Neural crest cell (in vitro differentiated cells): ENCODE results near the gene ZBTB12. TPM values are rescaled to one million over a fixed set of nuclear protein-coding genes. Genes with fewer than 3 reads are reported as not detected.

Experiments
- DNase-seq: peaks from one replicate; pipeline ENCODE4 v3.0.0; 2021; ENCODE audit warnings: low read depth, mixed read lengths, low spot score
- H3K27ac Mint-ChIP-seq: one replicate; pipeline ENCODE4 v1.8.0; 2021; ENCODE audit warnings: mild to moderate bottlenecking, mixed read lengths; ENCODE audit not compliant: unreplicated experiment
- H3K27me3 Mint-ChIP-seq: 2 replicates; pipeline ENCODE4 v1.8.0; 2021; ENCODE audit warnings: low read depth, mild to moderate bottlenecking, mixed read lengths
- H3K36me3 Mint-ChIP-seq: 2 replicates; pipeline ENCODE4 v1.8.0; 2021; ENCODE audit warnings: low read depth, mild to moderate bottlenecking, mixed read lengths
- H3K4me1 Mint-ChIP-seq: 2 replicates; pipeline ENCODE4 v1.8.0; 2021; ENCODE audit warnings: mixed read lengths
- H3K4me3 Mint-ChIP-seq: one replicate; pipeline ENCODE4 v1.8.0; 2021; ENCODE audit warnings: mild to moderate bottlenecking, mixed read lengths
- H3K9me3 Mint-ChIP-seq: 2 replicates; pipeline ENCODE4 v1.8.0; 2021; ENCODE audit warnings: mixed read lengths
- long read RNA-seq: library from polyadenylated mRNA; unstranded; transcript quantifications from one replicate; pipeline ENCODE4 v2.0.0, GENCODE V29; 2020
- total RNA-seq: library from RNA; stranded (reverse); gene quantifications from 2 replicates; pipeline ENCODE4 v1.2.1, GENCODE V29; 2021
- TF ChIP-seq, protein P1 (sequence below): fragments of 200-600 bp; sonication (generic); conservative IDR thresholded peaks from 2 replicates; pipeline ENCODE4 v1.5.0; 2021; ENCODE audit warnings: antibody characterized with exemption, mild to moderate bottlenecking

ZBTB12 gene, protein sequence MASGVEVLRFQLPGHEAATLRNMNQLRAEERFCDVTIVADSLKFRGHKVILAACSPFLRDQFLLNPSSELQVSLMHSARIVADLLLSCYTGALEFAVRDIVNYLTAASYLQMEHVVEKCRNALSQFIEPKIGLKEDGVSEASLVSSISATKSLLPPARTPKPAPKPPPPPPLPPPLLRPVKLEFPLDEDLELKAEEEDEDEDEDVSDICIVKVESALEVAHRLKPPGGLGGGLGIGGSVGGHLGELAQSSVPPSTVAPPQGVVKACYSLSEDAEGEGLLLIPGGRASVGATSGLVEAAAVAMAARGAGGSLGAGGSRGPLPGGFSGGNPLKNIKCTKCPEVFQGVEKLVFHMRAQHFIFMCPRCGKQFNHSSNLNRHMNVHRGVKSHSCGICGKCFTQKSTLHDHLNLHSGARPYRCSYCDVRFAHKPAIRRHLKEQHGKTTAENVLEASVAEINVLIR
- 60.8 and 61.1 TPM in 2 replicates for total RNA-seq
- long read RNA-seq: 0 reads

DNA sequence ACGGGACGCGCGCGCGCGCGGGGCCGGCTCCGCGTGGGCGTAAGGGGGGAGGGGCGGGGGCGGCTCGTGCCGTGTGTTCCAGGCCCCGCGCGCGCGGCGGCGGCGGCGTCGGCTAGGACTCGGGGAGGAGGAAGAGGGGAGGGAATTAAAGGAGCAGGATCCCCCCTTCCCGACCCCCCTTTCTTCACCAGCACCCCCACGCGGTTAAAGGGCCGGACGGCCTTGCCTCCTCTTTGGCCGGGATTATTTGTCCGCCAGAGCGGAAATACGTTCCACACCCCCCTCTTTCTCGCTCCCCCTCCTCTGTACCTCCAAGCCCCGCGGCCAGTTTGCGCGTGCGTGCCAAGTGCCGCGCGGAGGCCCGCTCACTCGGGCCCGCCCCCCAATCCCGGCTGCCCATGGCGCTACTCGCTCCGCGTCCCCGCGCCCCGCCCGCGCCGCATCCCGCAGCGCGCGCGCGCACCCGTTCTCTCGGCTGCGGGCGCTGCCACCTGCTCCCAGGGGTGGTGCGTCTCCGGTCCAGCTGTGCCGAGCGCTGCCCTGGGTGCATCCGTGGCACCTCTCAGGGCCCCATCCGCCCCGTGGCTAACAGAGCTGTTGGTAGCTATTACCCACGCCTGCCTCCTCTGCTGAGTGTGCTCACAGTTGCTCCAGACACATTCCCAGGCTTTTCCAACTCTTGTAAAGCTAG lies at the start of gene ZBTB12:
TSS of gene ZBTB12 (minus strand) at position 134 of the 691 bp plus-strand sequence. CDS start 781 bp downstream, outside the sequence.
- Mint-ChIP-seq H3K27me3 (peaks cover 14% of the 10 kb centered on the region), H3K9me3 (no peaks in the 10 kb centered on the region), H3K4me1 (peaks cover 37% of the 10 kb centered on the region), H3K27ac (peak within 1 kb of the TSS; percentile 43), H3K4me3 (peak within 1 kb of the TSS; percentile 89), H3K36me3 (no peaks in the 10 kb centered on the region)
- DNase-seq: peak; percentile 95
- TF ChIP-seq, protein P1, sequence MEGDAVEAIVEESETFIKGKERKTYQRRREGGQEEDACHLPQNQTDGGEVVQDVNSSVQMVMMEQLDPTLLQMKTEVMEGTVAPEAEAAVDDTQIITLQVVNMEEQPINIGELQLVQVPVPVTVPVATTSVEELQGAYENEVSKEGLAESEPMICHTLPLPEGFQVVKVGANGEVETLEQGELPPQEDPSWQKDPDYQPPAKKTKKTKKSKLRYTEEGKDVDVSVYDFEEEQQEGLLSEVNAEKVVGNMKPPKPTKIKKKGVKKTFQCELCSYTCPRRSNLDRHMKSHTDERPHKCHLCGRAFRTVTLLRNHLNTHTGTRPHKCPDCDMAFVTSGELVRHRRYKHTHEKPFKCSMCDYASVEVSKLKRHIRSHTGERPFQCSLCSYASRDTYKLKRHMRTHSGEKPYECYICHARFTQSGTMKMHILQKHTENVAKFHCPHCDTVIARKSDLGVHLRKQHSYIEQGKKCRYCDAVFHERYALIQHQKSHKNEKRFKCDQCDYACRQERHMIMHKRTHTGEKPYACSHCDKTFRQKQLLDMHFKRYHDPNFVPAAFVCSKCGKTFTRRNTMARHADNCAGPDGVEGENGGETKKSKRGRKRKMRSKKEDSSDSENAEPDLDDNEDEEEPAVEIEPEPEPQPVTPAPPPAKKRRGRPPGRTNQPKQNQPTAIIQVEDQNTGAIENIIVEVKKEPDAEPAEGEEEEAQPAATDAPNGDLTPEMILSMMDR: no peak

DNA sequence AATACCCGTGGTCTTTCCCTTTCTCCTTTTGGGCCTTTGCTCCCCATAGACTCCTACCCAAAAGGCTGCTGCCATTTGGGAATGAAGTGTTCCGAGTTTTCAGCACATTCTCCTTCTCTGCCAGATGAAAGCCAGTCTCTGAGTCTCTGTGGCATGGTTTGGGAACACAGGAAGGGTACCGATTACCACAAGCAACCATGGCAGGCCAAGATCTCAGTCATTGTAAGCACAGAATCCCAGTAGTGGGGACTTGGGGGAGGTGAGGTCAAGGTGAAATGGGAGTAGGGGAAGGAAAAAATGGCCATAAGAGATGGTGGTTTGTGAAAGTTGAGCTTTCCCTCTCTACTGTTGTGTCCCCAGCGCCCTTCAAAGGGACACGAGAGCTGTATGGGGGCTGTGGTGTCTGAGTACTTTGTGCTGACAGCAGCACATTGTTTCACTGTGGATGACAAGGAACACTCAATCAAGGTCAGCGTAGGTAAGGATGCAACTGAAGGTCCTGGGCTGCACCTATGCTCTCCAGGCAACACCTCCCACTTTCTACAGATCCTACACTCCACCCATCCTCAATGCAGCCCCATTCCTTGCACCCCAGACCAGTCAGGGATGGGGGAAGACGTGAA lies 48.2 kb upstream of the ZBTB12 start:
- no peaks in the 10 kb centered on the region for H3K4me1 Mint-ChIP-seq
- DNase-seq: no peak
- no peak overlapping the region for H3K4me3 Mint-ChIP-seq
- H3K27ac Mint-ChIP-seq: no peak overlapping the region
- H3K27me3 Mint-ChIP-seq: peaks cover 34% of the 10 kb centered on the region
- H3K36me3 Mint-ChIP-seq: peaks cover 15% of the 10 kb centered on the region
- TF ChIP-seq, protein P1: no peak
- peaks cover 3% of the 10 kb centered on the region for H3K9me3 Mint-ChIP-seq

DNA sequence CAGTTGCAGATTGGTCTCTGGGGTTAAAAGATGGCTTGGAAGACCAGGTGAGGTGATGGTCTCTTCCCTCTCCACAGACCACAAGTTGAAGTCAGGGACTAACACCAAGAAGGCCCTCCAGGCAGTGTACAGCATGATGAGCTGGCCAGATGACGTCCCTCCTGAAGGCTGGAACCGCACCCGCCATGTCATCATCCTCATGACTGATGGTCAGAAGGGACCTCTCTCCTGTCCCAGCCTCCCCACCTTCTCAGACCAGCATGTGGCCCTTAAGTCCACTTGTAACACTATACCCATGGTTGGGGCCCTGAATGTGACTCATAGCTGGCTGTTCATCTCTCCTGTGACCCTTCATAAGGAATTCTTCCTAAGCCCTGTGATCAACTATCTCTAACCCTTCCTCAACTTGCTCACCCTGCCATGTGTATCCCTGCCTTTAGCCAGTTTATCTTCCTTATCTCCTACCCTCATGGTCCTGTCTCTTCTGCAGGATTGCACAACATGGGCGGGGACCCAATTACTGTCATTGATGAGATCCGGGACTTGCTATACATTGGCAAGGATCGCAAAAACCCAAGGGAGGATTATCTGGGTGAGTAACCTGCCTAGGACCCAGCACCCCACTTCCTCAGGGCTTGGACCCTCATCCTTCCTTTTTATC lies 47.0 kb upstream of the ZBTB12 start:
- H3K36me3 Mint-ChIP-seq: peaks cover 12% of the 10 kb centered on the region
- no peaks in the 10 kb centered on the region for H3K4me1 Mint-ChIP-seq
- peaks cover 3% of the 10 kb centered on the region for H3K9me3 Mint-ChIP-seq
- TF ChIP-seq, protein P1: no peak
- peaks cover 44% of the 10 kb centered on the region for H3K27me3 Mint-ChIP-seq
- DNase-seq: no peak
- H3K27ac Mint-ChIP-seq: no peak overlapping the region
- H3K4me3 Mint-ChIP-seq: no peak overlapping the region

DNA sequence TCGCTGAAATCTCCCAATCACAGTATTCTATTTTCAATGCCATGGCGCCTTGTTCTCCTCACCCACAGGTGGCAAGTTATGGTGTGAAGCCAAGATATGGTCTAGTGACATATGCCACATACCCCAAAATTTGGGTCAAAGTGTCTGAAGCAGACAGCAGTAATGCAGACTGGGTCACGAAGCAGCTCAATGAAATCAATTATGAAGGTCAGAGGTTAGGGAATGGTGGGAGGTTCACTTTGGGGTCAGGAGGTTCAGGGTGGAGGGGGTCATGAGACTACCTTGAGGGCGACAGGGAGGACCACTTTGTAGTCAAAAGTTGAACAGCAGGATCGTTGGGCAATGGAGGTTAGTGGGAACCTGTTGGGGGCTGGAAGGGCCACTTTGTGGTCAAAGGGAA lies 46.4 kb upstream of the ZBTB12 start:
- Mint-ChIP-seq H3K27ac (no peak overlapping the region), H3K4me3 (no peak overlapping the region), H3K27me3 (peaks cover 47% of the 10 kb centered on the region), H3K9me3 (peaks cover 3% of the 10 kb centered on the region), H3K36me3 (peaks cover 10% of the 10 kb centered on the region), H3K4me1 (no peaks in the 10 kb centered on the region)
- TF ChIP-seq, protein P1: no peak
- no peak for DNase-seq

DNA sequence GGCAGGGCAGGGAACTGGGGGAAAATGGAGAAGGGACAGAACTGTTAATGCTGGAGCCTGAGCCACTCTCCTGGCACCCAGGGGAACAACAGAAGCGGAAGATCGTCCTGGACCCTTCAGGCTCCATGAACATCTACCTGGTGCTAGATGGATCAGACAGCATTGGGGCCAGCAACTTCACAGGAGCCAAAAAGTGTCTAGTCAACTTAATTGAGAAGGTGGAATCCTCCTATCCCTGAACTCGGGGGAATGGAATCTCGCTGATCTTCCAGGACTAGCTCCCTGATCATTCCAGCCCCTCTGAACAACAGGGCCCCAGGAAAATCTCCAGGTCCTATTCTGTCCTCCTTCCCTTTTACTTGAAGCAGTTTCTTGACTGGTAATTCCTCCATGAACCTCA lies 46.0 kb upstream of the ZBTB12 start:
- TF ChIP-seq, protein P1: no peak
- peak overlapping the region; percentile 63 for H3K4me3 Mint-ChIP-seq
- no peak for DNase-seq
- no peaks in the 10 kb centered on the region for H3K4me1 Mint-ChIP-seq
- peaks cover 47% of the 10 kb centered on the region for H3K27me3 Mint-ChIP-seq
- H3K36me3 Mint-ChIP-seq: peaks cover 7% of the 10 kb centered on the region
- peaks cover 3% of the 10 kb centered on the region for H3K9me3 Mint-ChIP-seq
- H3K27ac Mint-ChIP-seq: no peak overlapping the region
